GM06990 (cell line): ENCODE results near the gene CCDC157.

ENCODE experiments used
- DNase-seq: peaks from one replicate; pipeline ENCODE4 v3.0.0-alpha.2; 2011; ENCODE audit not compliant: insufficient read length; ENCODE audit errors: extremely low read depth
- H3K27me3 ChIP-seq: replicated peaks from 2 replicates; pipeline ENCODE4 v1.6.0; 2011; ENCODE audit warnings: low read length; ENCODE audit not compliant: control insufficient read depth, insufficient read depth
- H3K36me3 ChIP-seq: 2 replicates; pipeline ENCODE4 v1.5.1; 2011; ENCODE audit warnings: low read length; ENCODE audit not compliant: control insufficient read depth, insufficient read depth
- H3K4me3 ChIP-seq: replicated peaks from 2 replicates; pipeline ENCODE4 v1.5.1; 2011; ENCODE audit warnings: low read depth, mild to moderate bottlenecking, control low read depth, low read length
- CTCF ChIP-seq: IDR thresholded peaks from 2 replicates; pipeline ENCODE4 v1.5.1; 2011; ENCODE audit warnings: low read length, control low read depth, mild to moderate bottlenecking, inconsistent platforms; ENCODE audit not compliant: insufficient read depth, poor library complexity, severe bottlenecking

The CCDC157 gene

GRCh38 chr22:30371981-30372380, 15.2 kb downstream of the CCDC157 start:
- Histone ChIP-seq H3K36me3 (no peaks in the 10 kb centered on the region; the same call in 1 of the 2 replicates), H3K27me3 (no peaks in the 10 kb centered on the region), H3K4me3 (no peak overlapping the region)
- no peak for TF ChIP-seq CTCF
- DNase-seq: no peak

- no peaks in the 10 kb centered on the region for H3K27me3 ChIP-seq
- no peaks in the 10 kb centered on the region; the same call in none of the 2 replicates for H3K36me3 ChIP-seq
- no peak overlapping the region for H3K4me3 ChIP-seq
- DNase-seq: no peak
- TF ChIP-seq CTCF: no peak
Observed at GRCh38 chr22:30372915-30373314, 16.1 kb downstream of the CCDC157 start.

- no peaks in the 10 kb centered on the region for H3K27me3 ChIP-seq
- DNase-seq: no peak
- H3K4me3 ChIP-seq: no peak overlapping the region
- no peak for TF ChIP-seq CTCF
- no peaks in the 10 kb centered on the region; the same call in none of the 2 replicates for H3K36me3 ChIP-seq
Observed at GRCh38 chr22:30373331-30374325, 16.8 kb downstream of the CCDC157 start.

- DNase-seq: no peak
- H3K36me3 ChIP-seq: no peaks in the 10 kb centered on the region; the same call in none of the 2 replicates
- no peak for TF ChIP-seq CTCF
- H3K4me3 ChIP-seq: no peak overlapping the region
- H3K27me3 ChIP-seq: no peaks in the 10 kb centered on the region
Observed at GRCh38 chr22:30375312-30375849, 18.6 kb downstream of the CCDC157 start.

GRCh38 chr22:30380011-30380410, 23.2 kb downstream of the CCDC157 start:
- Histone ChIP-seq H3K4me3 (no peak overlapping the region), H3K27me3 (no peaks in the 10 kb centered on the region), H3K36me3 (no peaks in the 10 kb centered on the region; the same call in none of the 2 replicates)
- DNase-seq: no peak
- no peak for TF ChIP-seq CTCF
